ENCODE results near the gene TRIM68.

Gene TRIM68

DNA sequence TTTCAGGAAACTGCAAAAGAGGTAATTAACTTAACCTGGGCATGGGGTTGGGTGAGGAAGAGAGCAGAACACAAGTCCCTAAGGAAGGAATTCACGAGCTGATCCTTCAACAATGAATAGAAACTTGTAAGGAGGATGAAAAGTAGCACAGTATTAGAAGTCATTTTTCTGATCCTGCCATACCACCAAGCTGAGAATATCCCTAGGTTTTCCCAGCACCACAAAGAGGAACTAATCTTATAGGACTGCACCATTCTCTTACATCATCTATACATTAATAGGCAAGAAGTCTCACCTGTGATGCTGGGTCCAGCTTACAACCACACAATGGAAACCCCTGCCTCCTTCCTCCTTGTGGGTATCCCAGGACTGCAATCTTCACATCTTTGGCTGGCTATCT, 14.3 kb downstream of the TRIM68 start, which contains the start of gene OR52I1:
TSS of gene OR52I1 (plus strand) at position 301 of the 400 bp plus-strand sequence. CDS start at position 301, 0 bp downstream.
- no peak within 1 kb of the TSS for H3K4me3 Mint-ChIP-seq
- no peaks in the 10 kb centered on the region for H3K9me3 Mint-ChIP-seq
- H3K36me3 Mint-ChIP-seq (ENCODE audit: low read depth), result peaks cover 8% of the 10 kb centered on the region
- no peaks in the 10 kb centered on the region for H3K27me3 Mint-ChIP-seq (ENCODE audit: low read depth)
- TF ChIP-seq, protein P1, sequence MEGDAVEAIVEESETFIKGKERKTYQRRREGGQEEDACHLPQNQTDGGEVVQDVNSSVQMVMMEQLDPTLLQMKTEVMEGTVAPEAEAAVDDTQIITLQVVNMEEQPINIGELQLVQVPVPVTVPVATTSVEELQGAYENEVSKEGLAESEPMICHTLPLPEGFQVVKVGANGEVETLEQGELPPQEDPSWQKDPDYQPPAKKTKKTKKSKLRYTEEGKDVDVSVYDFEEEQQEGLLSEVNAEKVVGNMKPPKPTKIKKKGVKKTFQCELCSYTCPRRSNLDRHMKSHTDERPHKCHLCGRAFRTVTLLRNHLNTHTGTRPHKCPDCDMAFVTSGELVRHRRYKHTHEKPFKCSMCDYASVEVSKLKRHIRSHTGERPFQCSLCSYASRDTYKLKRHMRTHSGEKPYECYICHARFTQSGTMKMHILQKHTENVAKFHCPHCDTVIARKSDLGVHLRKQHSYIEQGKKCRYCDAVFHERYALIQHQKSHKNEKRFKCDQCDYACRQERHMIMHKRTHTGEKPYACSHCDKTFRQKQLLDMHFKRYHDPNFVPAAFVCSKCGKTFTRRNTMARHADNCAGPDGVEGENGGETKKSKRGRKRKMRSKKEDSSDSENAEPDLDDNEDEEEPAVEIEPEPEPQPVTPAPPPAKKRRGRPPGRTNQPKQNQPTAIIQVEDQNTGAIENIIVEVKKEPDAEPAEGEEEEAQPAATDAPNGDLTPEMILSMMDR (IDR thresholded peaks at IDR 0.05; ENCODE audit: unreplicated experiment in 3 of 3), result no peak
- no peaks in the 10 kb centered on the region for H3K4me1 Mint-ChIP-seq
- H3K27ac Mint-ChIP-seq, result no peak within 1 kb of the TSS

DNA sequence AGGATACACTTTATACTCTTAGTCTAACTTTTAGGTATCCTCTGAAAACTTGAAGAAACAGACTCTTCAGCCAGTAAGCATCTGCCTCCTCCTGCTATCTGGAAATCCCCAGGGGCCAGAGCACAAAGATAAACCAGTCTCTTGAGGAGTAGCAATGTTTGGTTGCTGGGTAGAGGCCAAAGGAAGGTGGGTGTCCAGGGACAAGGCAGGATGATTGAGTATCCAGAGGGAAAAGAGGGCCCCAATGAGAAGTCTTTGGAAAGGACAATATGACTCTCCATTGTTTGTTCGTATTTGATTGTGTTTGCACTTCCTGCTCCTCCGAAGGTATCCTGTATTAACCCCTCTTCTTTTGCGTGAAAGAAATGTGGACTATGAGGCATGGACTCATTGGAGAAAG, 19.0 kb downstream of the TRIM68 start:
- H3K27ac Mint-ChIP-seq, result no peak overlapping the region
- no peaks in the 10 kb centered on the region for H3K36me3 Mint-ChIP-seq (ENCODE audit: low read depth)
- TF ChIP-seq, protein P1 (IDR thresholded peaks at IDR 0.05; ENCODE audit: unreplicated experiment in 3 of 3), result no peak
- no peak overlapping the region for H3K4me3 Mint-ChIP-seq
- no peaks in the 10 kb centered on the region for H3K4me1 Mint-ChIP-seq
- H3K27me3 Mint-ChIP-seq (ENCODE audit: low read depth), result peaks cover 12% of the 10 kb centered on the region
- no peaks in the 10 kb centered on the region for H3K9me3 Mint-ChIP-seq

DNA sequence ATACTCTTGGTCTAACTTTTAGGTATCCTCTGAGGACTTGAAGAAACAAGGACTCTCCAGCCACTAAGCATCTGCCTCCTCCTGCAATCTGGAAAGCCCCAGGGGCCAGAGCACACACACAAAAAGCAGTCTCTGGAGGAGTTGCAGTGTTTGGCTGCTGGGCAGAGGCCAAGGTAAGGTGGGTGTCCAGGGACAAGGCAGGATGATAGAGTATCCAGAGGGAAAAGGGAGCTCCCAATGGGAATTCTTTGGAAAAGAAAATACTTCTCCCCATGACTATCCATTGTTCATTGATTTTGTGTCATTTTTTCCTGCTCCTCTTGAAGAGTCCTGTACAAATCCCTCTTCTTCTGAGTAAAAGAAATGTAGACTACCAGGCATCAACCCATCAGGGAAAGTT, 26.6 kb downstream of the TRIM68 start, which contains the start of gene OR52I2:
TSS of gene OR52I2 (plus strand) at position 301 of the 400 bp plus-strand sequence.
- Mint-ChIP-seq H3K4me1 (no peaks in the 10 kb centered on the region), H3K27me3 (ENCODE audit: low read depth) (peaks cover 19% of the 10 kb centered on the region), H3K36me3 (ENCODE audit: low read depth) (no peaks in the 10 kb centered on the region), H3K27ac (no peak within 1 kb of the TSS), H3K9me3 (no peaks in the 10 kb centered on the region), H3K4me3 (no peak within 1 kb of the TSS)
- TF ChIP-seq, protein P1 (IDR thresholded peaks at IDR 0.05; ENCODE audit: unreplicated experiment in 3 of 3), result no peak

DNA sequence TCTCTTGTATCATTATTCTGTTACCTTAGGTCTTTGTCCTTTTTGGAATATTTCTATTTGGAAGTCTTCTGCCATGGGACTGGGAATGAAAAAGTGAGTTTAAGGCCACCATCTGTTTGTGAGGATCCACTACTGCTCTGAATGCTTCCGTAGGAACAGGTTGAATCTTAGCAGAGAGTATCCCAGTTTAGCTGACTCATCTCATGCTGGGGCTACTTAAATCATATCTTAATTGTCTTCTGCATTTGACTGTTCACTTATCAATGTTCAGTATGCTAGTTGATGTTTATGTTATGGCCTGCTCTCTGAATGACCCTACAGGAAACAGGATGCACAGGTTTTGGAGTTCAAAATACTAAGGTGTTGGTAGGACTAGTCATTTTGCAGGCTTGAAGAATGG, 27.9 kb downstream of the TRIM68 start:
- H3K4me3 Mint-ChIP-seq, result no peak overlapping the region
- H3K36me3 Mint-ChIP-seq (ENCODE audit: low read depth), result no peaks in the 10 kb centered on the region
- TF ChIP-seq, protein P1 (IDR thresholded peaks at IDR 0.05; ENCODE audit: unreplicated experiment in 3 of 3), result no peak
- no peaks in the 10 kb centered on the region for H3K9me3 Mint-ChIP-seq
- peaks cover 29% of the 10 kb centered on the region for H3K27me3 Mint-ChIP-seq (ENCODE audit: low read depth)
- no peaks in the 10 kb centered on the region for H3K4me1 Mint-ChIP-seq
- H3K27ac Mint-ChIP-seq, result no peak overlapping the region

DNA sequence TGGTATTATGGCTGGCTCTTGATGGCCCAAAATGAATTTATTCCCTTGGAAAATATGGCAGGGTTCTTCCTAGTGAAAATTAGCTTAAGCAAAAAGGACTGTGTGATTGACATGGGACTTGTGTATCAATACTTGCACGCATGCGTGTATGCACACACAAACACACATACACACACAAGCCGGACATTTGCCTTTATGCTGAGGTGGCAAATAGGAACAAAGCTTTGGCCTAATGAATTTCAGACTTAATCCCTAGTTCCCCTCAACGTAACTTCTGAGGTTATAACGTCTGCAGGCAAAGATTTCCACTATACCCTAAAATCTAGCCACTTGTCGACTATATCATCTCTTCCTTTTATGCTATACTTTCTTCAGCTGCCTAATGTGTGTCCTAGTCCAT, 29.4 kb downstream of the TRIM68 start:
- Mint-ChIP-seq H3K9me3 (no peaks in the 10 kb centered on the region), H3K27me3 (ENCODE audit: low read depth) (peaks cover 24% of the 10 kb centered on the region), H3K27ac (no peak overlapping the region), H3K4me3 (no peak overlapping the region), H3K36me3 (ENCODE audit: low read depth) (no peaks in the 10 kb centered on the region), H3K4me1 (no peaks in the 10 kb centered on the region)
- TF ChIP-seq, protein P1 (IDR thresholded peaks at IDR 0.05; ENCODE audit: unreplicated experiment in 3 of 3), result no peak

DNA sequence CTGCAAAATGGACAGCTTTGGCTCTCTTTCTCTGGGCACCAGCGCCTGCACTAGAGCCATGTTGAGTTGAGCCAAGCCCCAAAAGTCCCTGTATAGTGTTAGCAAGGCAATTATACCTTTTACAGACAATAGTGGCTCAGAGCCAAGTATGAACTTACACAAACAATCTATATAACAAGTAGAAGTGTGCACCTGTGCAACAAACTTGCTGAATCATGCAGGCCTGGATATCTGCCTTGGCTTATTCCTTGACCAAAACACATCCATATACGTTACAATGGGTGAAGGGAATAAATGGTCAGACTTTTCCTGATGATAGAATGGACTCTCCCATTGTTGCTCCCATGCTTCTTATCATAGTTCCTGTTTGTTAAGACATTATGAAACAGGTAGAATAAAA, 30.3 kb downstream of the TRIM68 start:
- no peaks in the 10 kb centered on the region for H3K4me1 Mint-ChIP-seq
- TF ChIP-seq, protein P1 (IDR thresholded peaks at IDR 0.05; ENCODE audit: unreplicated experiment in 3 of 3), result no peak
- no peaks in the 10 kb centered on the region for H3K9me3 Mint-ChIP-seq
- H3K27me3 Mint-ChIP-seq (ENCODE audit: low read depth), result peaks cover 24% of the 10 kb centered on the region
- H3K36me3 Mint-ChIP-seq (ENCODE audit: low read depth), result no peaks in the 10 kb centered on the region
- H3K4me3 Mint-ChIP-seq, result no peak overlapping the region
- H3K27ac Mint-ChIP-seq, result no peak overlapping the region
